HG03354 (cell line): Measurements from ENCODE around the gene TTLL10.

Experiments used
- ATAC-seq: cut with Tn5 transposase; IDR thresholded peaks from one replicate; pipeline ENCODE4 v1.9.1; 2021; ENCODE audit warnings: mild to moderate bottlenecking; ENCODE audit not compliant: unreplicated experiment, poor library complexity, severe bottlenecking

The TTLL10 gene

GRCh38 chr1:1228596-1229321, 55.1 kb downstream of the TTLL10 start:
- no peak for ATAC-seq

GRCh38 chr1:1229770-1230169, 56.1 kb downstream of the TTLL10 start:
- no peak for ATAC-seq

- no peak for ATAC-seq
These were observed 57.1 kb downstream of the TTLL10 start for GRCh38 chr1:1230656-1231399.

- peak; percentile 93 for ATAC-seq
These were observed 57.9 kb downstream of the TTLL10 start, which contains the start of gene SDF4 for GRCh38 chr1:1231400-1232207. TSS of gene SDF4 (minus strand) at chr1:1232001. CDS start at chr1:1228772, 3,229 bp downstream.

GRCh38 chr1:1232208-1232795, 58.6 kb downstream of the TTLL10 start, which contains the start of gene B3GALT6:
TSS of gene B3GALT6 (plus strand) at chr1:1232237. CDS start at chr1:1232279, 42 bp downstream.
- peak; percentile 13 for ATAC-seq

GRCh38 chr1:1232796-1233566, 59.3 kb downstream of the TTLL10 start:
- no peak for ATAC-seq

- ATAC-seq, result no peak
These were observed 59.9 kb downstream of the TTLL10 start for GRCh38 chr1:1233567-1233892.

- no peak for ATAC-seq
These were observed 60.6 kb downstream of the TTLL10 start for GRCh38 chr1:1234180-1234808.

- no peak for ATAC-seq
These were observed 61.5 kb downstream of the TTLL10 start for GRCh38 chr1:1235016-1235744.

- ATAC-seq, result no peak
These were observed 62.6 kb downstream of the TTLL10 start for GRCh38 chr1:1236176-1236763.

GRCh38 chr1:1236945-1237873, 63.5 kb downstream of the TTLL10 start:
- no peak for ATAC-seq

GRCh38 chr1:1237874-1238701, 64.4 kb downstream of the TTLL10 start:
- ATAC-seq, result no peak

GRCh38 chr1:1238702-1239178, 65.1 kb downstream of the TTLL10 start:
- ATAC-seq, result no peak

- no peak for ATAC-seq
These were observed 65.5 kb downstream of the TTLL10 start for GRCh38 chr1:1239227-1239613.

- ATAC-seq, result no peak
These were observed 66.1 kb downstream of the TTLL10 start for GRCh38 chr1:1239614-1240347.
